ENCODE data around the gene SLC25A12. TPM values are rescaled to one million over a fixed set of nuclear protein-coding genes. Genes with fewer than 3 reads are reported as not detected.

The SLC25A12 gene
- total and polyA plus RNA-seq, 2 of the 13 experiments (the other 11 are each of a cell fraction or from before 2014, with no cell fraction given) = 8.1 to 15.9 TPM

GRCh38 chr2:171894612-171894947 is 536 bp upstream of the SLC25A12 start (continued):
- TF ChIP-seq, protein P1, sequence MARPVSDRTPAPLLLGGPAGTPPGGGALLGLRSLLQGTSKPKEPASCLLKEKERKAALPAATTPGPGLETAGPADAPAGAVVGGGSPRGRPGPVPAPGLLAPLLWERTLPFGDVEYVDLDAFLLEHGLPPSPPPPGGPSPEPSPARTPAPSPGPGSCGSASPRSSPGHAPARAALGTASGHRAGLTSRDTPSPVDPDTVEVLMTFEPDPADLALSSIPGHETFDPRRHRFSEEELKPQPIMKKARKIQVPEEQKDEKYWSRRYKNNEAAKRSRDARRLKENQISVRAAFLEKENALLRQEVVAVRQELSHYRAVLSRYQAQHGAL (CRISPR knock-in tag; IDR thresholded peaks at IDR 0.05; ENCODE audit: not compliant biosample characterization) = no peak
- TF ChIP-seq PPARG (CRISPR knock-in tag; conservative IDR thresholded peaks at IDR 0.05) = no peak
- 0 out of 2 replicates have a peak, but pooled peaks have one; percentile 9 for TF ChIP-seq MYNN (CRISPR knock-in tag; IDR thresholded peaks at IDR 0.05; ENCODE audit: low read depth)
- no peak for TF ChIP-seq SIN3A (IDR thresholded peaks at IDR 0.05; ENCODE audit: borderline replicate concordance, low read depth, low read length)
- TF ChIP-seq, protein P2, sequence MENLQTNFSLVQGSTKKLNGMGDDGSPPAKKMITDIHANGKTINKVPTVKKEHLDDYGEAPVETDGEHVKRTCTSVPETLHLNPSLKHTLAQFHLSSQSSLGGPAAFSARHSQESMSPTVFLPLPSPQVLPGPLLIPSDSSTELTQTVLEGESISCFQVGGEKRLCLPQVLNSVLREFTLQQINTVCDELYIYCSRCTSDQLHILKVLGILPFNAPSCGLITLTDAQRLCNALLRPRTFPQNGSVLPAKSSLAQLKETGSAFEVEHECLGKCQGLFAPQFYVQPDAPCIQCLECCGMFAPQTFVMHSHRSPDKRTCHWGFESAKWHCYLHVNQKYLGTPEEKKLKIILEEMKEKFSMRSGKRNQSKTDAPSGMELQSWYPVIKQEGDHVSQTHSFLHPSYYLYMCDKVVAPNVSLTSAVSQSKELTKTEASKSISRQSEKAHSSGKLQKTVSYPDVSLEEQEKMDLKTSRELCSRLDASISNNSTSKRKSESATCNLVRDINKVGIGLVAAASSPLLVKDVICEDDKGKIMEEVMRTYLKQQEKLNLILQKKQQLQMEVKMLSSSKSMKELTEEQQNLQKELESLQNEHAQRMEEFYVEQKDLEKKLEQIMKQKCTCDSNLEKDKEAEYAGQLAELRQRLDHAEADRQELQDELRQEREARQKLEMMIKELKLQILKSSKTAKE (CRISPR knock-in tag; IDR thresholded peaks at IDR 0.05; ENCODE audit: borderline replicate concordance) = no peak
- TF ChIP-seq SOX6 (IDR thresholded peaks at IDR 0.05) = no peak
- TF ChIP-seq SOX6 (CRISPR knock-in tag; IDR thresholded peaks at IDR 0.05) = no peak
- peak; percentile 1; the same call in 1 of the 2 replicates for TF ChIP-seq ZSCAN21 (CRISPR knock-in tag; IDR thresholded peaks at IDR 0.05; ENCODE audit: borderline replicate concordance)
- TF ChIP-seq CEBPB (IDR thresholded peaks at IDR 0.05; ENCODE audit: borderline replicate concordance, low read depth, low read length) = no peak
- TF ChIP-seq ATAD3A (CRISPR knock-in tag; IDR thresholded peaks at IDR 0.05) = no peak
- TF ChIP-seq ZMAT5 (CRISPR knock-in tag; IDR thresholded peaks at IDR 0.05; ENCODE audit: borderline replicate concordance, low read depth) = no peak
- TF ChIP-seq EEA1 (CRISPR knock-in tag; IDR thresholded peaks at IDR 0.05; ENCODE audit: borderline replicate concordance) = no peak
- TF ChIP-seq ASH2L (IDR thresholded peaks at IDR 0.05; ENCODE audit: insufficient read length, low read depth, low read length) = peak; percentile 7
- no peak for TF ChIP-seq SMC3 (IDR thresholded peaks at IDR 0.05; ENCODE audit: low read length)
- TF ChIP-seq ZNF749 (CRISPR knock-in tag; IDR thresholded peaks at IDR 0.05; ENCODE audit: borderline replicate concordance) = 0 out of 2 replicates have a peak, but pooled peaks have one; percentile 16
- TF ChIP-seq IRX3 (CRISPR knock-in tag; IDR thresholded peaks at IDR 0.05; ENCODE audit: borderline replicate concordance, low read depth) = no peak
- TF ChIP-seq NFRKB (IDR thresholded peaks at IDR 0.05) = no peak
- TF ChIP-seq, protein P3, sequence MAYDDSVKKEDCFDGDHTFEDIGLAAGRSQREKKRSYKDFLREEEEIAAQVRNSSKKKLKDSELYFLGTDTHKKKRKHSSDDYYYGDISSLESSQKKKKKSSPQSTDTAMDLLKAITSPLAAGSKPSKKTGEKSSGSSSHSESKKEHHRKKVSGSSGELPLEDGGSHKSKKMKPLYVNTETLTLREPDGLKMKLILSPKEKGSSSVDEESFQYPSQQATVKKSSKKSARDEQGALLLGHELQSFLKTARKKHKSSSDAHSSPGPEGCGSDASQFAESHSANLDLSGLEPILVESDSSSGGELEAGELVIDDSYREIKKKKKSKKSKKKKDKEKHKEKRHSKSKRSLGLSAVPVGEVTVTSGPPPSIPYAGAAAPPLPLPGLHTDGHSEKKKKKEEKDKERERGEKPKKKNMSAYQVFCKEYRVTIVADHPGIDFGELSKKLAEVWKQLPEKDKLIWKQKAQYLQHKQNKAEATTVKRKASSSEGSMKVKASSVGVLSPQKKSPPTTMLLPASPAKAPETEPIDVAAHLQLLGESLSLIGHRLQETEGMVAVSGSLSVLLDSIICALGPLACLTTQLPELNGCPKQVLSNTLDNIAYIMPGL (CRISPR knock-in tag; IDR thresholded peaks at IDR 0.05; ENCODE audit: borderline replicate concordance in 1 of 2, low read depth in 1 of 2) = peak in 1 of 2 experiments; percentile 3; a peak in 1 of 4 replicates
- no peak; the same call in 1 of the 2 replicates for TF ChIP-seq ZNF713 (CRISPR knock-in tag; IDR thresholded peaks at IDR 0.05)
- no peak for TF ChIP-seq HNRNPL (IDR thresholded peaks at IDR 0.05; ENCODE audit: low read depth, low read length)
- TF ChIP-seq MYPOP (CRISPR knock-in tag; IDR thresholded peaks at IDR 0.05) = no peak
- TF ChIP-seq ZFY (CRISPR knock-in tag; IDR thresholded peaks at IDR 0.05) = no peak
- TF ChIP-seq ZNF557 (CRISPR knock-in tag; IDR thresholded peaks at IDR 0.05) = no peak
- TF ChIP-seq ESRRA (CRISPR knock-in tag; IDR thresholded peaks at IDR 0.05; ENCODE audit: low read depth) = no peak
- TF ChIP-seq CCDC6 (CRISPR knock-in tag; IDR thresholded peaks at IDR 0.05) = no peak
